ENCODE measurements around the gene SNTG2. TPM values are rescaled to one million over a fixed set of nuclear protein-coding genes. Genes with fewer than 3 reads are reported as not detected.
A peak's percentile ranks its signal among the peaks of the same experiment; 100 is the strongest.
"Not testable (repeated sequence)": the region's sequence is repeated elsewhere in the genome, so short reads cannot be mapped to it uniquely, and the experiment has no call there.

Gene SNTG2
- total RNA-seq, 2 experiments from 2014 or later, result 2.5 to 3.2 TPM

- H3K4me3 Mint-ChIP-seq, result no peak overlapping the region
- H3K36me3 Mint-ChIP-seq (ENCODE audit: low read depth), result no peaks in the 10 kb centered on the region
- ChIA-PET POLR2A (no interaction called here), CTCF (interaction anchor here (2.2 kb wide), 1 partner anchor 9 kb away, joined by 17 read pairs; no protein-coding TSS in a partner anchor)
- no peaks in the 10 kb centered on the region for H3K27me3 Mint-ChIP-seq
- ATAC-seq (no peak), DNase-seq (no peak)
- TF ChIP-seq CTCF (IDR thresholded peaks at IDR 0.05), result no peak
- H3K27ac Mint-ChIP-seq, result no peak overlapping the region
- peaks cover 13% of the 10 kb centered on the region for H3K4me1 Mint-ChIP-seq (ENCODE audit: low read depth)
- intact Hi-C loops (cut with micrococcal nuclease), result no loop called here
- H3K9me3 Mint-ChIP-seq, result no peaks in the 10 kb centered on the region
Observed at GRCh38 chr2:1130922-1131321, 180.3 kb downstream of the SNTG2 start.

GRCh38 chr2:1132328-1132969 is 181.8 kb downstream of the SNTG2 start:
- no peaks in the 10 kb centered on the region for H3K36me3 Mint-ChIP-seq (ENCODE audit: low read depth)
- intact Hi-C loops (cut with micrococcal nuclease), result no loop called here
- no peaks in the 10 kb centered on the region for H3K27me3 Mint-ChIP-seq
- ChIA-PET CTCF (interaction anchor here (0.8 to 2.2 kb wide), 2 partner anchors 8 to 293 kb away, joined by 3 to 17 read pairs; no protein-coding TSS in a partner anchor), POLR2A (interaction anchor here (1.0 kb wide), 1 partner anchor 13 kb away, joined by 4 read pairs; no protein-coding TSS in a partner anchor)
- ATAC-seq, result peak; percentile 93
- H3K9me3 Mint-ChIP-seq, result no peaks in the 10 kb centered on the region
- H3K4me3 Mint-ChIP-seq, result no peak overlapping the region
- DNase-seq, result peak; percentile 78
- H3K27ac Mint-ChIP-seq, result no peak overlapping the region
- no peak for TF ChIP-seq CTCF (IDR thresholded peaks at IDR 0.05)
- H3K4me1 Mint-ChIP-seq (ENCODE audit: low read depth), result peaks cover 24% of the 10 kb centered on the region

- H3K27me3 Mint-ChIP-seq; ATAC-seq; H3K9me3 Mint-ChIP-seq; POLR2A ChIA-PET; CTCF ChIA-PET; H3K36me3 Mint-ChIP-seq (ENCODE audit: low read depth); intact Hi-C loops (cut with micrococcal nuclease); H3K27ac Mint-ChIP-seq: not testable (repeated sequence)
- Mint-ChIP-seq H3K4me1 (ENCODE audit: low read depth) (peaks cover 24% of the 10 kb centered on the region), H3K4me3 (peak overlapping the region; percentile 36)
- DNase-seq, result peak; percentile 17
Observed at GRCh38 chr2:1133896-1134295, 183.2 kb downstream of the SNTG2 start.

- POLR2A ChIA-PET, result no interaction called here
- Mint-ChIP-seq H3K9me3 (no peaks in the 10 kb centered on the region), H3K4me3 (no peak overlapping the region), H3K27me3 (no peaks in the 10 kb centered on the region), H3K4me1 (ENCODE audit: low read depth) (peaks cover 24% of the 10 kb centered on the region), H3K36me3 (ENCODE audit: low read depth) (no peaks in the 10 kb centered on the region), H3K27ac (no peak overlapping the region)
- CTCF ChIA-PET, result no interaction called here
- TF ChIP-seq CTCF (IDR thresholded peaks at IDR 0.05), result no peak
- ATAC-seq (no peak), DNase-seq (no peak)
- intact Hi-C loops (cut with micrococcal nuclease), result no loop called here
Observed at GRCh38 chr2:1134629-1135028, 184.0 kb downstream of the SNTG2 start.

GRCh38 chr2:1136067-1136466 is 185.4 kb downstream of the SNTG2 start:
- DNase-seq (no peak), ATAC-seq (no peak)
- ChIA-PET POLR2A (no interaction called here), CTCF (no interaction called here)
- intact Hi-C loops (cut with micrococcal nuclease), result no loop called here
- Mint-ChIP-seq H3K4me1 (ENCODE audit: low read depth) (peaks cover 28% of the 10 kb centered on the region), H3K27me3 (no peaks in the 10 kb centered on the region), H3K36me3 (ENCODE audit: low read depth) (no peaks in the 10 kb centered on the region), H3K27ac (no peak overlapping the region), H3K9me3 (no peaks in the 10 kb centered on the region), H3K4me3 (no peak overlapping the region)
- TF ChIP-seq CTCF (IDR thresholded peaks at IDR 0.05), result peak; percentile 29
